Activated T-helper 1 cell treated with anti-CD3 and anti-CD28 coated beads, Interleukin-2, amount 50 U/mL, for 16 hours (primary cell): ENCODE measurements around the gene KCNG2.

Experiments used
- DNase-seq, 2 donors: peaks; one replicate each; pipeline ENCODE4 v3.0.0-alpha.2; 2020; ENCODE audit warnings: low read depth in 1 of 2, low spot score in 1 of 2

KCNG2 gene

GRCh38 chr18:79904357-79905147 is 106.8 kb downstream of the KCNG2 start:
- DNase-seq = no peak

- DNase-seq = no peak
Observed at GRCh38 chr18:79905389-79905911, 107.7 kb downstream of the KCNG2 start.

GRCh38 chr18:79905993-79906392 is 108.3 kb downstream of the KCNG2 start:
- no peak for DNase-seq

- DNase-seq = no peak
Observed at GRCh38 chr18:79906706-79907105, 109.0 kb downstream of the KCNG2 start.

GRCh38 chr18:79910563-79911343 is 113.0 kb downstream of the KCNG2 start:
- no peak for DNase-seq

- DNase-seq = no peak
Observed at GRCh38 chr18:79911344-79912270, 113.9 kb downstream of the KCNG2 start.

- no peak for DNase-seq
Observed at GRCh38 chr18:79912409-79912991, 114.8 kb downstream of the KCNG2 start.

GRCh38 chr18:79912994-79913831 is 115.5 kb downstream of the KCNG2 start:
- no peak for DNase-seq

GRCh38 chr18:79914614-79915160 is 116.9 kb downstream of the KCNG2 start:
- DNase-seq = no peak

- no peak for DNase-seq
Observed at GRCh38 chr18:79915161-79916127, 117.7 kb downstream of the KCNG2 start.

- no peak for DNase-seq
Observed at GRCh38 chr18:79916128-79916494, 118.4 kb downstream of the KCNG2 start.

- no peak for DNase-seq
Observed at GRCh38 chr18:79916546-79917168, 118.9 kb downstream of the KCNG2 start.

GRCh38 chr18:79917169-79917852 is 119.6 kb downstream of the KCNG2 start:
- no peak for DNase-seq

- no peak for DNase-seq
Observed at GRCh38 chr18:79917853-79918614, 120.3 kb downstream of the KCNG2 start.

- no peak for DNase-seq
Observed at GRCh38 chr18:79918615-79919011, 120.9 kb downstream of the KCNG2 start.

GRCh38 chr18:79919089-79919488 is 121.4 kb downstream of the KCNG2 start:
- no peak for DNase-seq
